Chondrocyte (in vitro differentiated cells): ENCODE measurements around the gene B3GNT2. TPM values are rescaled to one million over a fixed set of nuclear protein-coding genes. Genes with fewer than 3 reads are reported as not detected.

Experiments
- DNase-seq: peaks from one replicate; pipeline ENCODE4 v3.0.0; 2021; ENCODE audit warnings: mixed read lengths, low spot score
- H3K27ac Mint-ChIP-seq: one replicate; pipeline ENCODE4 v1.8.0; 2021; ENCODE audit warnings: mild to moderate bottlenecking, moderate library complexity, mixed read lengths; ENCODE audit not compliant: unreplicated experiment
- H3K27me3 Mint-ChIP-seq: 2 replicates; pipeline ENCODE4 v1.8.0; 2021; ENCODE audit warnings: low read depth, mixed read lengths
- H3K36me3 Mint-ChIP-seq: 2 replicates; pipeline ENCODE4 v1.8.0; 2021; ENCODE audit warnings: low read depth, mixed read lengths
- H3K4me1 Mint-ChIP-seq: 2 replicates; pipeline ENCODE4 v1.8.0; 2021; ENCODE audit warnings: low read depth, mild to moderate bottlenecking, mixed read lengths
- H3K4me3 Mint-ChIP-seq: one replicate; pipeline ENCODE4 v1.8.0; 2021; ENCODE audit warnings: mild to moderate bottlenecking, moderate library complexity, mixed read lengths; ENCODE audit not compliant: unreplicated experiment
- H3K9me3 Mint-ChIP-seq: 2 replicates; pipeline ENCODE4 v1.8.0; 2021; ENCODE audit warnings: low read depth, mixed read lengths
- CTCF ChIP-seq: fragments of 200-600 bp; sonication (generic); IDR thresholded peaks from 2 replicates; pipeline ENCODE4 v1.5.0; 2021; ENCODE audit warnings: antibody characterized with exemption, mild to moderate bottlenecking, moderate library complexity
- total RNA-seq: library from RNA; stranded (reverse); gene quantifications from 3 replicates; pipeline ENCODE4 v1.2.1, GENCODE V29; 2021

The B3GNT2 gene
- total RNA-seq, 1 donor from 2014 or later, result 22.4 TPM

- Mint-ChIP-seq H3K36me3 (peaks cover 3% of the 10 kb centered on the region), H3K4me1 (peaks cover 39% of the 10 kb centered on the region)
Measured at GRCh38 chr2:62206024-62206423, 10.1 kb downstream of the B3GNT2 start.

GRCh38 chr2:62207491-62207890 is 11.6 kb downstream of the B3GNT2 start:
- no peak for DNase-seq
- Mint-ChIP-seq H3K36me3 (no peaks in the 10 kb centered on the region), H3K9me3 (peaks cover 6% of the 10 kb centered on the region), H3K4me3 (no peak overlapping the region), H3K27ac (no peak overlapping the region), H3K27me3 (no peaks in the 10 kb centered on the region), H3K4me1 (peaks cover 36% of the 10 kb centered on the region)
- no peak for TF ChIP-seq CTCF

More at GRCh38 chr2:62206024-62206423, 10.1 kb downstream of the B3GNT2 start:
- Mint-ChIP-seq H3K9me3 (no peaks in the 10 kb centered on the region), H3K27ac (no peak overlapping the region), H3K27me3 (no peaks in the 10 kb centered on the region), H3K4me3 (no peak overlapping the region)
- TF ChIP-seq CTCF, result no peak
- no peak for DNase-seq

DNA sequence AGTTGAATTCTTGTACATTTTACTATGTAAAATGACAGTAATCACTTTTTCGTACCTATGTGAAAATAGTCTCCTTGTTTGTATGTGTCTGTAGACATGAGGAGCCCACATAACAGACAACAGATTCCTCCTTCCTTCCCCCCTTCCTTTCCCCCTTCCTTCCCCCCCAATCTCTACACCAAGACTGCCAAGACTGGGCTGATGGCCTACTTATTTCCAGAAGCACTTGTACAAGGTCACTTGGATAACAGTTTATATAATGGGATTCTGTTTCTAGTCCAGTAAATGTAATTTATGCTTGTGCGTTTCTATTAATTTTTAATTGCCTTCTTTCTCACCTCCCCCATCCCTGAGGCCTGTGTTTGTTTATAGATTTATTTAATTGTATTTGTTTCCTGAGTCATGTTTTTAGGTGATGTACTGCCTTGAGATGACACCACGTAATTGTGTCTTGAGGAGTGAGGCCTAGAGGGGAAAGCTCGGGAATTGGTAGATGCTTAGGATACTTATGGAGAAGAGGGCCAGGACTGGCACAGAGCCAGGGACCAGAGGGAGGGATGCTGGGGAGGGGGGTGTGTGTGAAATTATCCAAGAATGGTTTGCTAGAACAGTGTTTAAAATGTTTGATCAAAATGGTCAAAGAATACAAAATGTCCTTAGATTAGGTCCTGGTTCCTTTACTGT is 12.3 kb downstream of the B3GNT2 start:
- no peak for DNase-seq
- Mint-ChIP-seq H3K27me3 (no peaks in the 10 kb centered on the region), H3K4me1 (peaks cover 30% of the 10 kb centered on the region), H3K9me3 (peaks cover 6% of the 10 kb centered on the region), H3K4me3 (no peak overlapping the region), H3K27ac (no peak overlapping the region), H3K36me3 (no peaks in the 10 kb centered on the region)
- no peak for TF ChIP-seq CTCF

DNA sequence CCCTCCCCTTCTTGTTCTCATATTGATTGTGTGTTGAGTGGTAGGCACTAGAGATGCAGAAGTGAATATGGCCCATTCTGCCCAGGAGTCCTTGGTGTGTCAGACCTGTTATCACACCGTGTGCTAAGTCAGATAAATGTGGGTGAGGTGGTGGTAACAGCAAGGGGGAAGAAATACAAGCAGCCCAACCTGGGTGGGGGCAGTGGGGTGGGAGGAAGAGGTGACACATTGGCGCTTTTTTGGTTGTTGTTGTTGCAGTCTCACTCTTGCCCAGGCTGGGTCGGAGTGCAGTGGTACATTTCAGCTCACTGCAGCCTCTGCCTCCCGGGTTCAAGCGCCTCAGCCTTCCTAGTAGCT is 12.8 kb downstream of the B3GNT2 start:
- H3K27me3 Mint-ChIP-seq, result no peaks in the 10 kb centered on the region
- no peak for TF ChIP-seq CTCF
- H3K27ac Mint-ChIP-seq, result no peak overlapping the region
- no peaks in the 10 kb centered on the region for H3K36me3 Mint-ChIP-seq
- H3K4me3 Mint-ChIP-seq, result no peak overlapping the region
- H3K4me1 Mint-ChIP-seq, result peaks cover 27% of the 10 kb centered on the region
- peaks cover 6% of the 10 kb centered on the region for H3K9me3 Mint-ChIP-seq
- DNase-seq, result no peak

DNA sequence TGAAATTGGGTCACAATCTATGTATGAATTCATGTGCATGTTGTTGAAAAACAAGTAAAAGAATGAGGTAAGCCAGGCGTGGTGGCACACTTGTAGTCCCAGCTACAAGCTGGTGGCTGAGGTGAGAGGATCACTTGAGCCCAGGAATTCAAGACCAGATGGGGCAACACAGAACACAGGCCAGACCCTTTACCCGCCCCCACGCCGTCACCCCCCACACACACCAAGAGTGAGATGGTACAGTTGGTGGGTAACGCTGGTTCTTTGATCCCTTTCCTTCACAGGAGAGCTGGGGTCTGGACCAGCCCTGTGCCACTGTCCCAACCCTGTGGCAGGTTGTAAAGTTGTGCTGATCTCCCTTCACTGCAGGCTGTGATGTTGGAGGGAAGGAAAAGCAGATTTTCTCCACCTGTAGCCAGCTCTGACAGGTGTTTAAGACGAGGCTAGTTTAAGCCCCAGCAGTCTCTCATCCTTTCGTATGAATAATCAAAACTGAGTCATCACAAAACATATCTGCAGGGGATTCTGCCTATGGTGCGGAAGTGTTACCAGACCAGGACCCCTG is 13.6 kb downstream of the B3GNT2 start:
- TF ChIP-seq CTCF, result no peak
- no peak for DNase-seq
- Mint-ChIP-seq H3K9me3 (peaks cover 6% of the 10 kb centered on the region), H3K27me3 (no peaks in the 10 kb centered on the region), H3K27ac (no peak overlapping the region), H3K4me3 (no peak overlapping the region), H3K4me1 (peaks cover 31% of the 10 kb centered on the region), H3K36me3 (peaks cover 2% of the 10 kb centered on the region)
